Measurements from ENCODE around the gene SEMA3D.
A peak's percentile ranks its signal among the peaks of the same experiment; 100 is the strongest.

DNA sequence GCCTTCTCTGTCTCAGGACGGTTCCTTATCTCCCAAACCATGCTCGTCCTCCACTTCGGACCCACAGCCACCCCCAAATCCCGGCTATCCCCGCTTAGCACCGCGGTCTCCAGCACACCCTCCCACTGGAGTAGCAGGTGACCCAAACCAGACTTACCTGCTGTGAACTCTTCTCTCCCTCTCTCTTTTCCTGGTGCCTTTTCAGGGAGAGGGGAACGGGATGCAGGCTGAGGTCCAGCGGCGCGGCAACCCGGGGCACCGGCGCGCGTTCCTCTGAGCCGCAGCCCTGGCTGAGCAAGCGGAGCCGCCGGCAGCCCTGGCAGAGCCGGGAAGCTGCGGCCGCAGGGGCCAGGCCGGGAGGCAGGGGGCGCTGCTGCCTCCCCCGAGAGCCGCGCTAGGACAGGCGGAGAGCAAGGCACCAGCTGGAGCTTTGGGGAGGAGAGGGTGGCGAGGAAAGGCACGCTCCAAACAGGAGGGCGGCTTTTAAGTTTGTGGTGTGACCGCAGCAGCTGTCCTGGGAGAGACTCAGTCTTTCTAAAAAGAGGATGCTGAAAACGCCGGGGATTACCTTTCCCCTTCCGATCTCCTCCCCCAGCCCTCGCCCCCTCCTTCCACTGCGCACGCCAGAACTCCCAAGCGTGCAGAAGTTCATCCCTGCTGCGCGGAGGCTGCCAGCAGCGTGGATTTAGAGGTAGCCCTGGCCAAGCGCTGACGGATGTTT, at the start of gene SEMA3D:
- peak; percentile 36 to 65 (median 61) for TF ChIP-seq CTCF (IDR thresholded peaks at IDR 0.05)
- TF ChIP-seq EP300 (IDR thresholded peaks at IDR 0.05; ENCODE audit: low read depth): no peak
- TF ChIP-seq POLR2A (IDR thresholded peaks at IDR 0.05): no peak

Data from transverse colon (tissue), 3 donors.